HCT116 (cell line): ENCODE results near the gene DPH6. TPM values are rescaled to one million over a fixed set of nuclear protein-coding genes. Genes with fewer than 3 reads are reported as not detected.

Experiments used
- ATAC-seq: fragments of 200-7000 bp; cut with Tn5 transposase; 2 replicates; pipeline ENCODE4 v1.9.1; 2020; ENCODE audit warnings: mild to moderate bottlenecking, moderate library complexity
- BruUV-seq: library from RNA; stranded (reverse); fragments of 400-500 nt; replicated peaks from 2 replicates; lab custom pipeline; 2021; lab: Mats Ljungman, UMichigan
- CTCF ChIA-PET: fragments of 300-600 bp; sonication (Branson Sonifier 250); formaldehyde crosslinking; loops from one replicate; lab custom pipeline; 2021; ENCODE audit warnings: antibody characterized with exemption; lab: Charles Lee
- POLR2A ChIA-PET: fragments of 300-600, 350-600 bp; sonication (Branson Sonifier 250); formaldehyde crosslinking; loops from one replicate; lab custom pipeline; 2021; ENCODE audit warnings: antibody characterized with exemption; lab: Charles Lee
- RAD21 ChIA-PET, 2 experiments: fragments of 300-600 bp; sonication (Branson Sonifier 250); formaldehyde crosslinking; loops; one replicate each; lab custom pipeline; 2023; ENCODE audit warnings: low total read pairs in 2 of 2; ENCODE audit not compliant: uncharacterized antibody in 2 of 2, unreplicated experiment in 2 of 2, low non-redundant PET in 1 of 2; lab: Charles Lee
- DNase-seq: peaks from one replicate; pipeline ENCODE4 v3.0.0-alpha.2; 2010; ENCODE audit warnings: low read depth, low spot score
- H2AFZ ChIP-seq: fragments of 200-600 bp; shearing (Covaris generic), sonication (generic); 2 replicates; pipeline ENCODE4 v1.6.1; 2017; ENCODE audit warnings: low read depth, mixed run types, mixed read lengths, antibody characterized with exemption, low read length; ENCODE audit not compliant: poor library complexity, severe bottlenecking
- H3K27ac ChIP-seq: 2 replicates; pipeline ENCODE4 v1.5.1; 2012; ENCODE audit warnings: low read depth, low read length
- H3K27me3 ChIP-seq: fragments of 200-600 bp; sonication (generic); 2 replicates; pipeline ENCODE4 v1.6.1; 2016; ENCODE audit warnings: mixed run types, low read length, mixed read lengths; ENCODE audit not compliant: insufficient read depth
- H3K36me3 ChIP-seq, 2 experiments: fragments of 200-500 bp in 1 of 2; fragments of 200-600 bp in 1 of 2; sonication (Bioruptor generic) in 1 of 2; sonication (generic) in 1 of 2; 2 replicates each; pipeline versions ENCODE4 v1.5.1 to v1.6.1; 2014 to 2016; ENCODE audit warnings: low read length in 2 of 2, inconsistent platforms in 1 of 2, mixed read lengths in 1 of 2, mixed run types in 1 of 2; ENCODE audit not compliant: insufficient read depth in 2 of 2, control insufficient read depth in 1 of 2
- H3K4me1 ChIP-seq, 2 experiments: fragments of 200-600 bp in 1 of 2; sonication (generic) in 1 of 2; 2 replicates each; pipeline versions ENCODE4 v1.5.1 to v1.6.1; 2012 to 2017; ENCODE audit warnings: low read length in 2 of 2, inconsistent platforms in 1 of 2, mild to moderate bottlenecking in 1 of 2, mixed read lengths in 1 of 2, mixed run types in 1 of 2, moderate library complexity in 1 of 2; ENCODE audit not compliant: insufficient read depth in 2 of 2, control insufficient read depth in 1 of 2
- H3K4me2 ChIP-seq: fragments of 200-600 bp; sonication (generic); 2 replicates; pipeline ENCODE4 v1.6.1; 2017; ENCODE audit warnings: mixed run types, low read length, mixed read lengths
- H3K4me3 ChIP-seq, 2 experiments: fragments of 200-600 bp in 1 of 2; sonication (generic) in 1 of 2; replicated peaks in 1 of 2; 2 replicates each; pipeline ENCODE4 v1.5.1; 2011 to 2016; ENCODE audit warnings: low read length in 2 of 2, control low read depth in 1 of 2, low read depth in 1 of 2, mild to moderate bottlenecking in 1 of 2, mixed read lengths in 1 of 2, mixed run types in 1 of 2
- H3K79me2 ChIP-seq: fragments of 200-600 bp; sonication (generic); 2 replicates; pipeline ENCODE4 v1.6.1; 2017; ENCODE audit warnings: mild to moderate bottlenecking, mixed run types, low read length, moderate library complexity, mixed read lengths; ENCODE audit not compliant: insufficient read depth
- H3K9ac ChIP-seq: fragments of 200-600 bp; sonication (generic); 2 replicates; pipeline ENCODE4 v1.6.1; 2016; ENCODE audit warnings: low read length, mixed read lengths
- H3K9me2 ChIP-seq: fragments of 200-600 bp; sonication (generic), shearing (Covaris generic); 2 replicates; pipeline ENCODE4 v1.6.1; 2017; ENCODE audit warnings: mixed run types, mild to moderate bottlenecking, moderate library complexity; ENCODE audit not compliant: insufficient read depth
- H3K9me3 ChIP-seq, 2 experiments: fragments of 200-500 bp in 1 of 2; fragments of 200-600 bp in 1 of 2; sonication (Bioruptor generic) in 1 of 2; sonication (generic) in 1 of 2; 2 replicates each; pipeline ENCODE4 v1.6.1; 2014 to 2017; ENCODE audit warnings: low read length in 2 of 2, mixed read lengths in 2 of 2, inconsistent platforms in 1 of 2, low read depth in 1 of 2, mild to moderate bottlenecking in 1 of 2, mixed run types in 1 of 2, moderate library complexity in 1 of 2; ENCODE audit not compliant: control insufficient read depth in 1 of 2, insufficient read depth in 1 of 2
- H4K20me1 ChIP-seq: fragments of 200-600 bp; sonication (generic), shearing (Covaris generic); 2 replicates; pipeline ENCODE4 v1.6.1; 2017; ENCODE audit warnings: mixed run types, mild to moderate bottlenecking, moderate library complexity; ENCODE audit not compliant: insufficient read depth
- ATF3 ChIP-seq: IDR thresholded peaks from 2 replicates; pipeline ENCODE4 v1.6.1; 2012
- CBX3 ChIP-seq: IDR thresholded peaks from 2 replicates; pipeline ENCODE4 v1.6.1; 2012; ENCODE audit warnings: low read depth
- EGR1 ChIP-seq: IDR thresholded peaks from 2 replicates; pipeline ENCODE4 v1.6.1; 2012; ENCODE audit warnings: low read depth
- ELF1 ChIP-seq: IDR thresholded peaks from 2 replicates; pipeline ENCODE4 v1.6.1; 2012; ENCODE audit warnings: low read depth, borderline replicate concordance
- EZH2 ChIP-seq: fragments of 200-600 bp; sonication (generic); IDR thresholded peaks from 2 replicates; pipeline ENCODE4 v1.6.1; 2017; ENCODE audit warnings: antibody characterized with exemption, mixed run types
- EZH2phosphoT487 ChIP-seq: fragments of 200-600 bp; IDR thresholded peaks from 2 replicates; pipeline ENCODE4 v1.6.1; 2018; ENCODE audit warnings: antibody characterized with exemption, borderline replicate concordance
- FOSL1 ChIP-seq: IDR thresholded peaks from 2 replicates; pipeline ENCODE4 v1.6.1; 2012; ENCODE audit warnings: low read depth
- MAX ChIP-seq: IDR thresholded peaks from 2 replicates; pipeline ENCODE4 v1.6.1; 2012
- POLR2A ChIP-seq: IDR thresholded peaks from 2 replicates; pipeline ENCODE4 v1.7.0; 2011; ENCODE audit warnings: borderline replicate concordance; ENCODE audit not compliant: insufficient read depth, insufficient read length; ENCODE audit errors: extremely low read depth
- REST ChIP-seq: IDR thresholded peaks from 2 replicates; pipeline ENCODE4 v1.6.1; 2012; ENCODE audit warnings: low read depth
- SP1 ChIP-seq: IDR thresholded peaks from 2 replicates; pipeline ENCODE4 v1.6.1; 2012; ENCODE audit warnings: low read depth
- YY1 ChIP-seq: IDR thresholded peaks from 2 replicates; pipeline ENCODE4 v1.6.1; 2011; ENCODE audit warnings: low read length, low read depth, moderate library complexity, mild to moderate bottlenecking; ENCODE audit not compliant: insufficient replicate concordance; ENCODE audit errors: extremely low read depth
- ZBTB33 ChIP-seq: IDR thresholded peaks from 2 replicates; pipeline ENCODE4 v1.6.1; 2011; ENCODE audit warnings: mild to moderate bottlenecking, low read length, moderate library complexity; ENCODE audit not compliant: insufficient replicate concordance; ENCODE audit errors: extremely low read depth
- ZFX ChIP-seq: fragments of 450-650 bp; IDR thresholded peaks from 2 replicates; pipeline ENCODE4 v1.6.1; 2017
- ZNF274 ChIP-seq: fragments of 200-500 bp; sonication (Bioruptor generic); IDR thresholded peaks from 2 replicates; pipeline ENCODE4 v1.6.1; 2014; ENCODE audit warnings: mild to moderate bottlenecking, low read depth, low read length, inconsistent platforms
- intact Hi-C: fragments of 100-400 bp; cut with micrococcal nuclease; formaldehyde crosslinking; loops from 2 replicates; pipeline ENCODE4 v1.10.0; 2022
- total RNA-seq: library from RNA; stranded (reverse); gene quantifications from one replicate; pipeline ENCODE4 v1.2.1, GENCODE V29; 2021; ENCODE audit not compliant: unreplicated experiment

The DPH6 gene
- total RNA-seq, 1 experiment from 2014 or later = 18.2 TPM

DNA sequence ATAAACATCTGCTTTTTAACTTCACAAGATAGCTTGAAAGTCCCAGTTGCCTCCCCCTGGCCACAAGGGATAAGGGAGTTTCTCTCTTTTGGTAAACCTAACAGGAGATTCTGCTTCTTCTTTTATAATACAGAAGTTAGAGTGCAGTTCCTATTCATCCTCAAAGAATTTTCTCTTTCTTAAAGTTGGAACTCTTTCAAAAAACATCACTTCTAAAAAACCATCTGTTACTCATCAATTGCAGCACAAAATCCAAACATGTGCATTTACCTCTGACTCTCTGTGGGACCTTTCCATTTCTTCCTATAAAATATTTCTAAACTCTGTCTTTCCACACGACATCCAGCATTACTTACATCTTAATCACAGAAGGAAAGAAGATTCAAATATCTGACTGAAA, 5.1 kb downstream of the DPH6 start:
- Histone ChIP-seq H3K4me2 (no peak overlapping the region), H3K4me3 (no peak overlapping the region), H3K9ac (no peak overlapping the region), H2AFZ (no peak overlapping the region), H3K4me1 (peaks cover 6 to 10% of the 10 kb centered on the region in 2 experiments)
- no TSS peak for BruUV-seq
- ATAC-seq (no peak), DNase-seq (no peak)
- POLR2A ChIA-PET = no interaction called here
- intact Hi-C loops = no loop called here
- TF ChIP-seq CBX3 = no peak
- no peak for TF ChIP-seq ELF1
- TF ChIP-seq ZBTB33 = no peak
- no peak for TF ChIP-seq EGR1
- no peak for TF ChIP-seq EZH2phosphoT487
- no peak for TF ChIP-seq ATF3
- TF ChIP-seq YY1 = no peak
- TF ChIP-seq FOSL1 = no peak
- no peak for TF ChIP-seq ZNF274
- TF ChIP-seq ZFX = no peak
- TF ChIP-seq REST = no peak
- TF ChIP-seq EZH2 = no peak
- no peak for TF ChIP-seq SP1
- TF ChIP-seq MAX = no peak
- TF ChIP-seq POLR2A = no peak
- TF ChIP-seq, all 23 proteins: peak for 0
- Histone ChIP-seq H3K9me2 (no peaks in the 10 kb centered on the region), H3K36me3 (peaks cover 3 to 5% of the 10 kb centered on the region in 2 experiments; a peak in 1 of 4 replicates), H4K20me1 (no peaks in the 10 kb centered on the region), H3K9me3 (no peaks in the 10 kb centered on the region), H3K27me3 (no peaks in the 10 kb centered on the region), H3K79me2 (peaks cover 15% of the 10 kb centered on the region; the same call in 1 of the 2 replicates), H3K27ac (no peak overlapping the region)
- ChIA-PET CTCF (no interaction called here), RAD21 (no interaction called here)
